ENCODE data around the gene FAM118A.

DNA sequence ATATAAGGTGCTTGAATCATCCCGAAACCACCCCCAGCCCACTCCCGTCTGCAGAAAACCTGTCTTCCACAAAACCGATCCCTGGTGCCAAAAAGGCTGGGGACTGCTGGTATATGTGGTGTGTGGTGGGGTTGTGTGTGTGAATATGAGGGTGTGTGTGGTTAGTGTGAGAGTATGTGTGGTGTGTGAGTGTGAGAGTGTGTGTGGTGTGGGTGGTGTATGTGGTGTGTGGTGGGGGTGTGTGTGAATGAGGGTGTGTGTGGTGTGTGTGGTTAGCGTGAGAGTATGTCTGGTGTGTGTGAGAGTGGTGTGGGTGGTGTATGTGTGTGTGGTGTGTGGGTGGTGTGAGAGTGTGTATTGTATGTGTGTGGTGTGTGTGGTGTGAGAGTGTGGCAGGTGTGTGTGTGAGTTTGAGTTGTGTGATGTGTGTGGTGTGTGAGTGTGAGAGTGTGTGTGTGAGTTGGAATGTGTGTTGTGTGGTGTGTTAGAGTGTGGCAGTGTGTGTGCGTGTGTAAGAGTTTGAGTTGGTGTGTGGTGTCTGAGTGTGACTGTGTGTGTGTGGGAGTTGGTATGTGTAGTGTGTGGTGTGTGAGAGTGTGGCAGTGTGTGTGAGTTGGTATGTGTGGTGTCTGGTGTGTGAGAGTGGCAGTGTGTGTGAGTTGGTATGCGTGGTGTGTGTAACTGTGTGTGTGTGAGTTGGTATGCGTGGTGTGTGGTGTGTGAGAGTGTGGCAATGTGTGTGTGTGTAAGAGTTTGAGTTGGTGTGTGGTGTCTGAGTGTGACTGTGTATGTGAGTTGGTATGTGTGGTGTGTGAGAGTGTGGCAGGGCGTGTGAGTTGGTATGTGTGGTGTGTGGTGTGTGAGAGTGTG is 18.4 kb upstream of the FAM118A start:
- TF ChIP-seq, protein P1, sequence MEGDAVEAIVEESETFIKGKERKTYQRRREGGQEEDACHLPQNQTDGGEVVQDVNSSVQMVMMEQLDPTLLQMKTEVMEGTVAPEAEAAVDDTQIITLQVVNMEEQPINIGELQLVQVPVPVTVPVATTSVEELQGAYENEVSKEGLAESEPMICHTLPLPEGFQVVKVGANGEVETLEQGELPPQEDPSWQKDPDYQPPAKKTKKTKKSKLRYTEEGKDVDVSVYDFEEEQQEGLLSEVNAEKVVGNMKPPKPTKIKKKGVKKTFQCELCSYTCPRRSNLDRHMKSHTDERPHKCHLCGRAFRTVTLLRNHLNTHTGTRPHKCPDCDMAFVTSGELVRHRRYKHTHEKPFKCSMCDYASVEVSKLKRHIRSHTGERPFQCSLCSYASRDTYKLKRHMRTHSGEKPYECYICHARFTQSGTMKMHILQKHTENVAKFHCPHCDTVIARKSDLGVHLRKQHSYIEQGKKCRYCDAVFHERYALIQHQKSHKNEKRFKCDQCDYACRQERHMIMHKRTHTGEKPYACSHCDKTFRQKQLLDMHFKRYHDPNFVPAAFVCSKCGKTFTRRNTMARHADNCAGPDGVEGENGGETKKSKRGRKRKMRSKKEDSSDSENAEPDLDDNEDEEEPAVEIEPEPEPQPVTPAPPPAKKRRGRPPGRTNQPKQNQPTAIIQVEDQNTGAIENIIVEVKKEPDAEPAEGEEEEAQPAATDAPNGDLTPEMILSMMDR (IDR thresholded peaks at IDR 0.05), result no peak
- TF ChIP-seq POLR2A (IDR thresholded peaks at IDR 0.05), result no peak

All from stomach (tissue), 4 donors.